ENCODE results near the gene KASH5.
A peak's percentile ranks its signal among the peaks of the same experiment; 100 is the strongest.

Gene KASH5

DNA sequence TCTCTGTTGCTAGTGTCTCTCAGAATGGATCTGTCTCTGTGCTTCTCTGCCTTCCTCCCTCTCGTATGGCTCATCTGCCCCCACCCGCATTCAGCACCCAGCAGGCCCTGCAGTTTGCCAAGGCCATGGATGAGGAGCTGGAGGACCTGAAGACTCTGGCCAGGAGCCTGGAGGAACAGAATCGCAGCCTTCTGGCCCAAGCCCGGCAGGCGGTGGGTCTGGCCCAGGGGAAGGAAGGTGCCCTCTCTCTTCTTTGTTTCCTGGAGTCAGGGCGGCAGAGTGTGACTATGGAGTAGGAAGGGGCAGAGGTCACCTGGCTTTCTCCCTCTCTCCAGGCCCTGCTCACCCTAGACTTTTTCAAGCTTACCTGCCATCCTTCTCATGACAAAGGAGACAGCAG is 10.9 kb downstream of the KASH5 start:
- peaks cover 23% of the 10 kb centered on the region for H3K4me1 Mint-ChIP-seq
- H3K27ac Mint-ChIP-seq = peak overlapping the region; percentile 18
- H3K9me3 Mint-ChIP-seq = no peaks in the 10 kb centered on the region
- H3K4me3 Mint-ChIP-seq = no peak overlapping the region
- no peak for ATAC-seq
- peaks cover 10% of the 10 kb centered on the region for H3K27me3 Mint-ChIP-seq
- no peaks in the 10 kb centered on the region for H3K36me3 Mint-ChIP-seq

DNA sequence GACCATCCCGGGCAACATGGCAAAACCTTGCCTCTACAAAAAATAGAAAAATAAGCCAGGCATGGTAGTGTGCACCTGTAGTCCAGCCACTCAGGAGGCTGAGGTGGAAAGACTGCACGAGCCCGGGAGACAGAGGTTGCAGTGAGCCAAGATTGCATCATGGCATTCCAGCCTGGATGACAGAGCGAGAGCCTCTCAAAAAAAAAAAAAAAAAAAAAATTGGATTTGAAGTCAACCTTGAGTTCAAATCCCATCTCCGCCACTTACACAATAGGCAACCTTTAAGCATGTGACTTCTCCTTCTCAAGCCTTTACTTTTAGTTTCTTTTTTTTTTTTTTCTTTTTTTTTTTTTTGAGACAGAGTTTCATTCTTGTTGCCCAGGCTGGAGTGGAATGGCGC is 12.0 kb downstream of the KASH5 start:
- no peak for ATAC-seq
- Mint-ChIP-seq H3K36me3 (no peaks in the 10 kb centered on the region), H3K4me1 (peaks cover 28% of the 10 kb centered on the region), H3K9me3 (no peaks in the 10 kb centered on the region), H3K27me3 (peaks cover 10% of the 10 kb centered on the region), H3K4me3 (no peak overlapping the region), H3K27ac (no peak overlapping the region)

DNA sequence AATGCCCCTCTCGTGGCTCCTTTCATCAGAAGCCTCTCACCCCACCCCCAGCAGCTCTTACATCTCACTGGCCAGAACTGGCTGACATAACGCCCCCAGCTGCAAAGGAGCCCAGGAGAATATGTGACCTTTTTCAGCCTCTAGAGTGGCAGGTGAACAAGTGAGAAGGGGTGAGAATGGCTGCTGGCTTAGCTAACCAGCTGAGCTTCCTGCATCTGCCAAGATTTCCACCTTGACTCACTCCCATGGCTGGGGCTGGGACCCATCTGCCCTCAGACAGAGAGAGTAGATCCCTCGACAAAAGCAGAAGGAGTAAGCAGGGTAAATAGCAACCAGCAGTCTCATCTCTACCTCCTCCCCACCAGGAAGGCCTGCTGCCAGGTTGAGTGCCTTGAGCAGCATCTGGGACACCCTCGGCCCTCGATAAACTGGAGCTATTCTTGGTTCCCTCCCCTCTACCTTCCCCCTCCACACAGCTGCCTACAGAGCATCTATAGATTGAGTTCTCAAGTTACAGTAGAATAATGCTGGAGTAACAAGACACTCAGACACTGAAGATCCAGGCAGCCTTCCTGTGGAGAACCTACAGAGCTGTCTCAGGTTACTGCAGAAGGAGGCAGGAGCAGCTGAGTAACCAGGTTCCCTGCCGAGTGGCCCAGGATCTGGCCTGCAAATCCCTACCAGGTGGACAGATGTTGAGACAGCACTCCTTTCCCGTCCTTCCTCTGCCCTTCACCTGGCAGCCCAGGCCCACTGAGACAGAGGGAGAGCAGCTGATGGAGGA is 15.5 kb downstream of the KASH5 start:
- H3K27me3 Mint-ChIP-seq = no peaks in the 10 kb centered on the region
- ATAC-seq = peak; percentile 90
- no peaks in the 10 kb centered on the region for H3K9me3 Mint-ChIP-seq
- H3K27ac Mint-ChIP-seq = peak overlapping the region; percentile 85
- H3K4me1 Mint-ChIP-seq = peaks cover 40% of the 10 kb centered on the region
- H3K4me3 Mint-ChIP-seq = no peak overlapping the region
- no peaks in the 10 kb centered on the region for H3K36me3 Mint-ChIP-seq

DNA sequence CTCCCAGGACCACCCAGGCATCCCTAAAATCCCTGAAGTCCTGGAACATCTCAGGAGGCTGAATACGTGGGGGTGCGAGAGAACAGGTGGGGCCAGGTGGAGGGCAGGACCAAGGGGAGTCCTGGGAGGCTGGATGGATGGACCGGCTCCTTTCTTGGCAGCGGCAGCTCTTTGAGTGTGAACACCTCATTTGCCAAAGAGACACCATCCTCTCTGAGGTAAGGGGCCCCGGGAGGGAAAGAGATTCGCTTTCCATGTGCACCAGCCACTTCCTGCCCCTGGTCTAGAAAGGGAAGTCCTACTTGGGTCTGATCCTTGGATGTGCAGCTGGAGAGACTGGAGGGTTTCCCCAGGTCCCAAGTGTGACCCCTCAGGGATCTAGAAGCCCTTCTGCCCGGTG is 19.0 kb downstream of the KASH5 start:
- Mint-ChIP-seq H3K27ac (peak overlapping the region; percentile 92), H3K27me3 (no peaks in the 10 kb centered on the region), H3K4me1 (peaks cover 65% of the 10 kb centered on the region), H3K36me3 (no peaks in the 10 kb centered on the region), H3K9me3 (peaks cover 4% of the 10 kb centered on the region), H3K4me3 (no peak overlapping the region)
- no peak for ATAC-seq

DNA sequence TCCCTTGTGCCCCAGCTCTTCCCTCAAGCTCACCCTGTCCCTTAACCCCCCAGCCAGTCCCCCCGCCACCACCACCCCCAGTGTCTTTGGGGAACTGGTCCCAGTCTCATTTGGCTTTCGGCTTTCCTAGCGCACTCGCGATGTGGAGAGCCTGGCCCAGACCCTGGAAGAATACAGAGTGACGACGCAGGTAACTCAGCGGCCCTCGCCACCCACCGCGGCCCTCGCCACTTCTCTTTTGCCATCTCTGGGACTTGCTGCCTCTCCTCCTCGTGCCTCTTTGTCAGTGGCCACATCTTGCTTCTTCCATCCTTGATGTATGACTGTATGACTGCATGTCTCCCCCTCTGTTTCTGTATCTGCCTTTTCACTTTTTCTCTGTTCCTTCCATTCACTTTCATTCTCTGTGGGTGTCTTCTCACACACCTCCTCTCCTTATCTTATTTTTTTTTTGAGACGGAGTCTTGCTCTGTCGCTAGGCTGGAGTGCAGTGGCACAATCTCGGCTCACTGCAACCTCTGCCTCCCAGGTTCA is 19.5 kb downstream of the KASH5 start:
- Mint-ChIP-seq H3K4me3 (no peak overlapping the region), H3K27ac (peak overlapping the region; percentile 92), H3K27me3 (no peaks in the 10 kb centered on the region), H3K9me3 (peaks cover 4% of the 10 kb centered on the region), H3K4me1 (peaks cover 69% of the 10 kb centered on the region), H3K36me3 (no peaks in the 10 kb centered on the region)
- ATAC-seq = no peak

DNA sequence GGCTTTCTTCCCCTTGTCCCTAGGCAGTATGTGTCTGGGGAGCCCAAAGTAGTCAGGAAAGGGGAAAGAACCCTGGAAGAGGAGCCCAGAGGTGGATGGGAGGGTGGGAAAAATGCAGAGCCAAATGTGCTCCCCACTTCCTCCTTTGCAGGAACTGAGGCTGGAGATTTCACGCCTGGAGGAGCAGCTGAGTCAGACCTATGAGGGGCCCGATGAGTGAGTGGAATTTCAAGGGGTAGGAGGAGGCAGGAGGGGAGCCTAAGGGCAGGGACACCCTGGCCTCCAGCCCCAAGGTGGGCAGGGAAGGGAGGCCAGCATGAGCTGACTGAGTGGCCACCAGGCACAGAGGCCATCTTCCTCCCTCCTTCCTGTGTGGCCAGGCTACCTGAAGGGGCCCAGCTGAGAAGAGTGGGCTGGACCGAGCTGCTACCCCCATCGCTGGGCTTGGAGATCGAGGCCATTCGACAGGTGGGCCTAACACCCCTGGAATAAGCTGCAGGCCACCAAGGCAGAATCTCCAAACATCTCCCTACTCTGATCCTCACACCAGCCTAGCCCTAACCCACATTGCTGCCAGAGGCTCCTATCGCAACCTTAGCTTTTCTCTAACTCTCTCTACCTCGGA is 20.9 kb downstream of the KASH5 start:
- no peak for ATAC-seq
- H3K4me3 Mint-ChIP-seq = peak overlapping the region; percentile 44
- H3K27me3 Mint-ChIP-seq = no peaks in the 10 kb centered on the region
- H3K9me3 Mint-ChIP-seq = peaks cover 4% of the 10 kb centered on the region
- H3K36me3 Mint-ChIP-seq = no peaks in the 10 kb centered on the region
- H3K27ac Mint-ChIP-seq = peak overlapping the region; percentile 92
- peaks cover 67% of the 10 kb centered on the region for H3K4me1 Mint-ChIP-seq

DNA sequence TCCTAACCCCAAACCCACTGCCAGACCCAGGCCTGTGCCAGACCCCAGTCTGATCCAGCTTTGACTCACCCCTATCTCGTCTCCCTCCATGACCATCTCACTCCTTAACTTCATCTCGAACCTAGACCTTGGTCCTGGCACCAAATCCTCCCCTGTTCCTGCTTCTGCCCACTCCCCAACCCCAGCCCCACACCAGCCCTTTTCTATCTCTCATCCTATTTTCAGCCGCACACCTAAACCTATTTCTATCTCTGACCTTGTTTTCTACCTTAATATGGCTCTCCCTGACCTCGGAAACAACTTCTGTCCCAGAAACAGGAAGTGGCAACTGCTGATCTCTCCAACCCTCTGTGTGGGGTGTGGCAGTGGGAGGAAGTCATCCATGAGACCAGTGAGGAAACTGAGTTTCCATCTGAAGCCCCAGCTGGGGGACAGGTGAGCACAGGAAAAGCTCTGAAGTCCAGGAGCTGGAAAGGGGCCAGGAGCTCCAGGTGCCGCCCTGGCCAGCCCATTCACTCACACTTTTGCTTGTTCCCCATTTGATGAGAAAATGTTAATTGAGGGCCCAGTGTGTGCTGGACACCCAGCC is 21.5 kb downstream of the KASH5 start:
- Mint-ChIP-seq H3K9me3 (peaks cover 4% of the 10 kb centered on the region), H3K27ac (peak overlapping the region; percentile 92), H3K36me3 (no peaks in the 10 kb centered on the region), H3K4me3 (peak overlapping the region; percentile 44), H3K27me3 (no peaks in the 10 kb centered on the region), H3K4me1 (peaks cover 68% of the 10 kb centered on the region)
- ATAC-seq = peak; percentile 87

DNA sequence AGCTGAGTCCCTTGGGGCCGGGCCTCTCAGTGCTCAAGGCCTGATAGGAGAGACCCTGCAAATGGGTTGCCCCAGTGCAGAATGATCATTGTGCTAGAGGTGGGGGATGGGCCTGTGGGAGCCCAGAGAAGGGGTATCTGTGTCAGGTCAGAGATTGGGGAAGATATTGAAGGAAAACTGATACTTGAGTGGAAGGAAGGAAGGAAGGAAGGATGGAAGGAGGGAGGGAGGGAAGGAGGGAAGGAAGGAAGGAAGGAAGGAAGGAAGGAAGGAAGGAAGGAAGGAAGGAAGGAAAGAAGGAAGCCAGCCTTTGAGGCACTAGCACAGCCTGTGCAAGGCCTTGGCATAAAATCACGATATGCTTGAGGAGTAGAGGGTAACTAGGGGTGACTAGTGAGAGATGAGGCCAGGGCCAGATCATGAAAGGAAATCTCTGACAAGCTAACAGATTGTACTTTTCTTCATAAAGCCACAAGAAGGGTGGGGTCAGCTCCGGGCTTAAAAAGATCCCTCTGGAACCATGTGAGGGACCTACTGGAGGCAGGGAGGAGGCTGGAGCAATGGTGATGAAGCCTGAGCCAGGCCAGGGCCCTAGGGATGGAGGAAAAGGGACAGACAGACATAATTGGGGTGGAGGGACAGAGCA is 23.8 kb downstream of the KASH5 start:
- H3K4me3 Mint-ChIP-seq = peak overlapping the region; percentile 3

DNA sequence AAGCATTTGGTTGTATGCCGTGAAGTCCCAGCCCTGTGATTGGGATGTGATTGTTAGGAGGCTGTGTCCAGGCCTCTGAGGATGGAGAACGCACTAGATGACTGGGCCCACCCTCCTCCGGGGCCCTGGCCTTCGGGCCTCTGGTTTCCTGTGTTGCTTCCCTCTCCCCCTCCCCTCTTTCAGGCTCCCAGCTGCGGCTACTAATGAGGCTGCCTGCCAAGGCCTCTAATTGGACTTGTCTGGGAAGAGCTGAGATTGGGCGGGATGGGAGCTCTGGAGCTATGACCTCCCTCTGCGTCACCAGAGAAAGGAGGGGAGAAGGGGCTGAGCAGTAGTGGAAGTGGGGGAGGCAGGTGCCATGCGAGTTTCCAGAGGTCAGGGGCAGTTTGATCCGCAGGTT is 25.3 kb downstream of the KASH5 start:
- peaks cover 19% of the 10 kb centered on the region for H3K27me3 Mint-ChIP-seq
- no peak for ATAC-seq
- H3K4me3 Mint-ChIP-seq = no peak overlapping the region
- peaks cover 80% of the 10 kb centered on the region for H3K4me1 Mint-ChIP-seq
- peak overlapping the region; percentile 81 for H3K27ac Mint-ChIP-seq
- H3K9me3 Mint-ChIP-seq = peaks cover 4% of the 10 kb centered on the region
- H3K36me3 Mint-ChIP-seq = no peaks in the 10 kb centered on the region

More for the DNA sequence above, 23.8 kb downstream of the KASH5 start:
- peaks cover 4% of the 10 kb centered on the region for H3K9me3 Mint-ChIP-seq
- ATAC-seq = no peak
- peaks cover 3% of the 10 kb centered on the region for H3K27me3 Mint-ChIP-seq
- peaks cover 83% of the 10 kb centered on the region for H3K4me1 Mint-ChIP-seq
- H3K27ac Mint-ChIP-seq = peak overlapping the region; percentile 81
- H3K36me3 Mint-ChIP-seq = no peaks in the 10 kb centered on the region

DNA sequence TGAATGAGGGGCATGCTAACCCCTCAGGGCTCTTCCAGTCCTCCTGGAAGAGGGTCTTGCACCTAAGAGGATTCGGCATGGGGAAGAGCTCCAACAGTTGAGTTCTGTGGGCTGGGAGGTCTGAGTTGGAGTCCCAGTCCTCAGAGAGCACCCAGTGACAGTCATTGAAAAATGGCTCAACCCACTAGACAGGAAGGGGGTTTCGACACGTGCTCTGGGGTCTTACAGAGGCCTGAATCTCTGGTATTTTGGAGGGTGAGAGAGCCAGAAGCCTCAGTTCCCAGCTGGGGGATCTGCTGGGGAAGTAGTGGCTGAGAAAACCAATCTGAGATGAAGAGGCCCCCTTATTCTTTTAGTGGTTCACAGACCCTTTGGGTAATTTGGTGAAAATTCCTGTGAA is 26.2 kb downstream of the KASH5 start:
- no peak for ATAC-seq
- H3K36me3 Mint-ChIP-seq = no peaks in the 10 kb centered on the region
- H3K4me1 Mint-ChIP-seq = peaks cover 72% of the 10 kb centered on the region
- peaks cover 28% of the 10 kb centered on the region for H3K27me3 Mint-ChIP-seq
- H3K27ac Mint-ChIP-seq = peak overlapping the region; percentile 81
- no peak overlapping the region for H3K4me3 Mint-ChIP-seq
- peaks cover 4% of the 10 kb centered on the region for H3K9me3 Mint-ChIP-seq

DNA sequence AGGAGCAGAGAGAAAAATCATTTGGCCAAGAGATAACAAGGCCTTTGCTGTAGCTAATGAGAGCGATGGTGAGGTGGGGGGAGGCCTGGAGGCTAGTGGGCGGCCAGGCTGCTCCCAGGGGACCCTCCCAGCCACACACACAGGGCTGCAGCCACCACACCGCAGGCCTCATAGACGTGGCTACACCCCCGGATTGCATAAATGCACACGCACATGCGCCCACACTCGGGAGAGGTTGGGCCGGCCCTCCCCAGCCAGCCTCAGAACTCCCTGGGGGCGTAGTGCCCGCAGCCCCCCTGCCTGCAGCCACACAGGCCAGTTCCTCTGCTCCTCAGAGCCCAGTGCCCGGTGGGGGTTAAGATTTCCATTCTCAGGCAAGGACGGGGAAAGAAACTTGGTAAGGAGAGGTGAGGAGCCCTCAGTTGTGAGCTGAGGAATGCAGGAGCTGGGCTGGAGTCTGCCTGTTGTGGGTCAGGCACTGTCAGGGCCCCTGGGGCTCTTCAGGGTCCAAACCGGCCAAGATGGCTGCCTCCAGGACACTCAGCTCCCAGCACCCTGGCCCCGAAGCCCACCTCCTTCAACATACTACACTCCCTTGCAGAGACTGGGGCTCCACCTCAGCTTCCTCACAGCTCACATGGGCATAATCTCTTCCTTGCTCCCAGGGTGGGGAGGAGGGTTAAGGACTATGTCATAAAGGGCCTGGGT is 27.2 kb downstream of the KASH5 start:
- Mint-ChIP-seq H3K36me3 (no peaks in the 10 kb centered on the region), H3K4me3 (peak overlapping the region; percentile 36), H3K27me3 (peaks cover 38% of the 10 kb centered on the region), H3K27ac (peak overlapping the region; percentile 81), H3K4me1 (peaks cover 62% of the 10 kb centered on the region), H3K9me3 (no peaks in the 10 kb centered on the region)
- peak; percentile 94 for ATAC-seq

DNA sequence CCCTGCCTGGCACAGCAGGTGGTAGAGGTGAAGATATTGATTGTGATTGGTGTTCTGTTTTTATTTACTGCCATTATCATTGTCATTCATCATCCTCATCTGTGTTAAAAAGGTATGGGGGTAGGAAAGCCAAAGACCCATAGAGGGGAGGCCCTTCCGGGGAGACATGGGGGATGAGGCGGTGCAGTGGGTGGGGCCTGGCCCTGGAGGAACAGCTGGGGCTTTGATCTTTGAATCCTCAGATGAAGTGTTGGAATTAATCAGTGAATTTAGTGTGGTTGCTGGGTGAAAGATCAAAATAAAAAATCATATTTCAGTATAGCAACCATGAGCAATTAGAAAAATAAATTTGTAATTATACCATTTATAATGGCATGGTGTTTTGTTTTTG is 27.8 kb downstream of the KASH5 start:
- Mint-ChIP-seq H3K4me3 (no peak overlapping the region), H3K4me1 (peaks cover 59% of the 10 kb centered on the region), H3K36me3 (no peaks in the 10 kb centered on the region), H3K27me3 (peaks cover 43% of the 10 kb centered on the region), H3K9me3 (no peaks in the 10 kb centered on the region), H3K27ac (peak overlapping the region; percentile 81)
- no peak for ATAC-seq

DNA sequence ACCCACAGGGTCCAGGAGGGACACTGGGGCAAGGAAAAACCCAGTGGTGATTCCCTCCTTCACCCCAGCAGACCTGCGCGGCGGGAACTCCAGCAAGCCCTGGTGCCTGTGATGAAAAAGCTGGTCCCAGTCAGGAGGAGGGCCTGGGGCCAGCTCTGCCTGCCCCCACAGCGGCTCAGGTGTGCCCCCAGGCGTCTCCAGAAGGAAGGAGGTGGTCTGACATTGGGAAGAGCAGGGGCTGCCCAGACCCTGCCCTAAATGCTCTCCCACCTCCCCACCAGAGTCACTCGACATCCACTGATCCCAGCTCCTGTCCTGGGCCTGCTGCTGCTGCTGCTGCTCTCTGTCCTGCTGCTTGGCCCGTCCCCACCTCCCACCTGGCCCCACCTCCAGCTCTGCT is 29.0 kb downstream of the KASH5 start:
- no peak overlapping the region for H3K4me3 Mint-ChIP-seq
- H3K27ac Mint-ChIP-seq = peak overlapping the region; percentile 8
- no peak for ATAC-seq
- no peaks in the 10 kb centered on the region for H3K9me3 Mint-ChIP-seq
- peaks cover 62% of the 10 kb centered on the region for H3K4me1 Mint-ChIP-seq
- no peaks in the 10 kb centered on the region for H3K36me3 Mint-ChIP-seq
- peaks cover 56% of the 10 kb centered on the region for H3K27me3 Mint-ChIP-seq

DNA sequence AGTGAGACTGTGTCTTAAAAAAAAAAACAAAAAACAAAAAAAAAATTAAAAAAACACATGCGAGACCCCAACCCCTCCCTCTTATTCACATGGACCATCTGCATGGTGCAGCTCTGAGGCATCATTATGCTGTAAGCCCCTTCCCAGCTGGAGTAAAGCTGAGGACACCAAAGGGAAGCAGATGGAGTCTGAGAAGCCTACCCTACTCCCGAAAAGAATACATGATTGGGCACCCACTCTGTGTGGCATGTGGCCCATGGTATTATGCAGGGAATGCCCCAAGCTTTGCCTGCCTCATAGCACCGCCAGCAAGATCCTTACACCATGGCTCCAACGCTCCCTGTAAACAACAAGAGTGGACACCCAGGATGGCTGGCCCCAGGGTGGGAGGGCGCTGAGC is 30.5 kb downstream of the KASH5 start:
- no peak overlapping the region for H3K27ac Mint-ChIP-seq
- peaks cover 70% of the 10 kb centered on the region for H3K27me3 Mint-ChIP-seq
- no peaks in the 10 kb centered on the region for H3K9me3 Mint-ChIP-seq
- H3K4me3 Mint-ChIP-seq = no peak overlapping the region
- H3K36me3 Mint-ChIP-seq = no peaks in the 10 kb centered on the region
- ATAC-seq = no peak
- H3K4me1 Mint-ChIP-seq = peaks cover 61% of the 10 kb centered on the region

DNA sequence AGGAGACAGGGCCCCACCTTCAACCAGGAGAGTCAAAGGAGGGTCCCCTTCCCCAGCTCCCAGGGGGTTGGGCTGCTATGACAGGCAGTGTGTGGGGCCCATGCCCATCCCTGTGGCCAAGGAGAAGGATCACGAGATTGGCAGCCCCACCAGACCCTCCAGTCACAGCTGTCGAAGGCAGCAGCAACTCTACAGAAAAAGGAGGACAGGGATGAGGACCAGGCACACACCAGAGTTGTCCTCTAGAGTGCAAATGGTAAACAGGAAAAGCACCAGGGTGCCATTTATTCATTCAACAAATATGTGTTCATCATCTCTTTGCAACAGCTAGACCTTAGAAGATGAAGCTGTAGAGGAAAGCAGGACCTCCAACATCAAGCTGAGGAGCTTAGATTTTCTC is 31.1 kb downstream of the KASH5 start:
- peaks cover 77% of the 10 kb centered on the region for H3K27me3 Mint-ChIP-seq
- peaks cover 60% of the 10 kb centered on the region for H3K4me1 Mint-ChIP-seq
- no peaks in the 10 kb centered on the region for H3K9me3 Mint-ChIP-seq
- no peak overlapping the region for H3K27ac Mint-ChIP-seq
- H3K4me3 Mint-ChIP-seq = no peak overlapping the region
- H3K36me3 Mint-ChIP-seq = no peaks in the 10 kb centered on the region
- no peak for ATAC-seq
